Lower leg skin (tissue), 4 donors: ENCODE results near the gene OSBPL7. TPM values are rescaled to one million over a fixed set of nuclear protein-coding genes. Genes with fewer than 3 reads are reported as not detected.

ENCODE experiments used
- DNase-seq, 2 donors: peaks; one replicate each; pipeline ENCODE4 v3.0.0-alpha.2; 2019; ENCODE audit warnings: low spot score in 2 of 2
- H3K4me3 ChIP-seq: fragments of 200-600 bp; sonication (generic); 2 replicates; pipeline ENCODE4 v1.5.1; 2017; ENCODE audit warnings: mild to moderate bottlenecking, low read depth; ENCODE audit not compliant: poor library complexity, severe bottlenecking
- CTCF ChIP-seq, 3 donors: fragments of 450-650 bp; IDR thresholded peaks; one replicate each; pipeline ENCODE4 v1.5.1; 2016; ENCODE audit warnings: antibody characterized with exemption in 3 of 3, mild to moderate bottlenecking in 3 of 3, moderate library complexity in 2 of 3
- POLR2A ChIP-seq, 2 donors: fragments of 450-650 bp; IDR thresholded peaks; one replicate each; pipeline ENCODE4 v1.6.1; 2016 to 2017; ENCODE audit warnings: antibody characterized with exemption in 2 of 2, mild to moderate bottlenecking in 1 of 2, moderate library complexity in 1 of 2
- WGBS, 2 donors: methylation state at CpG; one replicate each; pipeline ENCODE4 v1.1.5; 2018; 5-methylcytosine and 5-hydroxymethylcytosine counted together
- intact Hi-C: fragments of 100-400 bp; cut with DNase I; formaldehyde crosslinking; loops from one replicate; pipeline ENCODE4 v1.15.0; 2023; ENCODE audit warnings: low total_unique reads
- total RNA-seq, 4 donors: library from RNA; depleted of rRNA; stranded (reverse); fragments of >200 nt; gene quantifications; one replicate each; pipeline ENCODE4 v1.1.0, GENCODE V29; 2016

The OSBPL7 gene
- total RNA-seq, 4 donors from 2014 or later, result 1.1 to 8.4 (median 1.8) TPM

- intact Hi-C loops, result no loop called here
- TF ChIP-seq CTCF (IDR thresholded peaks at IDR 0.05) (no peak), POLR2A (IDR thresholded peaks at IDR 0.05) (no peak)
- WGBS, 2 donors, result 88 to 89% methylated on average over 4 of the region's 4 CpGs
- H3K4me3 ChIP-seq, result no peak overlapping the region
- DNase-seq, result no peak
Measured at GRCh38 chr17:47823519-47823918, 1.9 kb upstream of the OSBPL7 start.

DNA sequence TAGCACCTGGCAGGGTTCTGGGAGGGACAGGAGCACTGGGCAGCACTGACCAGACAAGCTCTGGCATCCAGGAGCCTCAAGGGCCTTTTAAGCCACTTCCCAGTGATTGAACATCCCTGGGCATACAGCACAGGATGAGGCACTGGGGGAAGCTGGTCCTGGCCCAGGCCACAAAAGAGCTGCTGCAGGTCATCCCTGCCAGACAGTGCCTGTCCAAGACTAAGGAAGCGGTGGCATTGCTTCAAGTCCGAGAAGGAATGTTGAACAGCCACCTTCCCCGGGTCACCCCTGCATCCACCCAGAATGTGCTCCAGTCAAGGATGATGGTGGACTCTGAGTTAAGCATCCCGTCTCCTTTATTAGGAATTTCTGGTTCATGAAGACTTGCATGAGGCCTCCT lies 1.2 kb upstream of the OSBPL7 start:
- no peak overlapping the region for H3K4me3 ChIP-seq
- WGBS, 2 donors, result 89 to 96% methylated on average over 3 to 4 of the region's 4 CpGs
- no peak for TF ChIP-seq POLR2A (IDR thresholded peaks at IDR 0.05)
- TF ChIP-seq CTCF (IDR thresholded peaks at IDR 0.05), result no peak
- no peak for DNase-seq
- intact Hi-C loops, result no loop called here

DNA sequence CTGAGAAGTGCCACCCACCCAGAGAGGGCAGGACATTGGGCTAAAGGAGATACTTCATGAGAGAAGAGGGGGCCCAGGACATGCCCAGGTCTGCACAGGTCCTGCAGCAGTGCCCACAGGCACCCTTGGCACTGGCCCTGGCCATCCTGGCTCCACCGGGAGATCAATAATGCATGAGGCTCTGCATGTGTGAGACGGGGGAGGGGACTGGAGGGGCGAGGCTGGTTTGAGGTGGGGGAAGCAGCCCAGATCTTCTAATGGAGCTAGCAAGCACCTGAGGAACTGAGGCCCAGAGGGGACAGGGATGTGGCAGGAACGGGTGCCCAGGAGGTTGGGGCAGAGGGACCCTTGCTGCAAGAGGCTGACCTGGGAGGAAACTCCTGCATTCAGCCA lies 567 bp downstream of the OSBPL7 start:
- intact Hi-C loops, result no loop called here
- H3K4me3 ChIP-seq, result peak overlapping the region; percentile 45
- 15 to 19% methylated on average over 4 of the region's 4 CpGs for WGBS, 2 donors
- no peak for DNase-seq
- TF ChIP-seq POLR2A (IDR thresholded peaks at IDR 0.05), result no peak
- no peak for TF ChIP-seq CTCF (IDR thresholded peaks at IDR 0.05)

DNA sequence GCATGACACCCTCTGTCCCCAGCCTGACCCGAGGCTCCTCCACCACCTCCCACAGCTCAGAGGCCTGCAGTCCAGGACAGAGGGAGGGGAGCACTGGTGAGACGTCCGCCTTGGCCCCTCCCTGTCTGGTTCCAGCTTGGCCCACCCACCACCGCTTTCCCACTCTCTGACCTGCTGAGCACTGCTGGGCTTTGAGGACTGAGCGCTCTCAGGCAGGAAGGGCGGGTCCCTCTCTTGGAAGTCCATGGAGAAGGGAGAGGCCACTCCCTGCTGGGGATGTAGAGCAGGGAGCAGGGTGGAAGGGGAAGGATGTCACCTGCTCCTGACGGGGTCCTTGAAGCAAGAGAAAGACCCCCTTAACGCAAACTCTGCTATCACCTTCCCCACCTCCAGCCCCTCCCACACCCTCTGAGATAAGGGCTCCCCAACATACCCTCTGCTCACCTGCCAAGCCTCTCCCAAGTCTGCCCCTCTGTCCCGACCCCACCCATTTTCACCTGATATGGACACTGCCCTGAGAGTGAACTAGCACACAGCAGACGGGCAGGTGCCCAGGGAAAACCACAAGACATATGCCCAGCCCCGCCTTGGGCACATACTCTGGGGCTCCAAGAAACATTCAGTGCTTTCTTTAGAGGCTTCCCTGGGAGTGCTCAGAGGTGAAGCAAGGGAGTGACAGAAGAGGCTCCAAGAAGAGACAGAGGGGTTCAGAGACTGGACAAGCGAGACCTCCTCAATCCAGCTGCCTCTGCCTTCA lies 1.4 kb downstream of the OSBPL7 start:
- H3K4me3 ChIP-seq, result no peak overlapping the region
- intact Hi-C loops, result no loop called here
- 58 to 69% methylated on average over 12 of the region's 12 CpGs for WGBS, 2 donors
- no peak for DNase-seq
- no peak for TF ChIP-seq CTCF (IDR thresholded peaks at IDR 0.05)
- no peak for TF ChIP-seq POLR2A (IDR thresholded peaks at IDR 0.05)

DNA sequence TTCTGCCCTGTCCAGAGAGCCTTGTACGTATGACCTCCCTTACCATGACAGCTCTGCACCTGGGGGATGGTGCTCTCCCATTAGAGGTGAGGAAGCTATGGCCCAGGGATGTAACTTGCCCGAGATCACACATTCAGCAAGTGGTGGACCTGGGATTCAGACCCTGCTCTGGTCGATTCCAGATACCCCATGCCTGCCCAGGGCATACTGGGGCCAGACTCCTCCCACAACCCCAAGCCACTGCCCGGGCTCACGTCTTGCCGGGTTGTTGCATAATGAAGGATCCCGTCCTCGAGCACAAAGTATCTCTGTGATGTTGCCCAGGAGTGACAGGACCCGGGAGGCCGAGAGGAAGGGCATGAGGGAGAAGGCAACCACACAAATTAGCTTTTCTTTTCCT lies 2.1 kb downstream of the OSBPL7 start:
- DNase-seq, result no peak
- TF ChIP-seq CTCF (IDR thresholded peaks at IDR 0.05) (no peak), POLR2A (IDR thresholded peaks at IDR 0.05) (no peak)
- 82 to 85% methylated on average over 10 of the region's 10 CpGs for WGBS, 2 donors
- intact Hi-C loops, result no loop called here
- no peak overlapping the region for H3K4me3 ChIP-seq
